ENCODE results near the gene NUP42.
"Not testable (repeated sequence)": the region's sequence is repeated elsewhere in the genome, so short reads cannot be mapped to it uniquely, and the experiment has no call there.

The NUP42 gene

GRCh38 chr7:23204241-23204640 is 22.4 kb downstream of the NUP42 start:
- no peak for DNase-seq (ENCODE audit: low spot score)

GRCh38 chr7:23205577-23205908 is 23.7 kb downstream of the NUP42 start:
- no peak for DNase-seq (ENCODE audit: low spot score)

- no peak for DNase-seq (ENCODE audit: low spot score)
These were observed 24.3 kb downstream of the NUP42 start for GRCh38 chr7:23205909-23206767.

- no peak for DNase-seq (ENCODE audit: low spot score)
These were observed 25.2 kb downstream of the NUP42 start for GRCh38 chr7:23207021-23207420.

- DNase-seq (ENCODE audit: low spot score): no peak
These were observed 26.0 kb downstream of the NUP42 start for GRCh38 chr7:23207884-23208283.

GRCh38 chr7:23208316-23208715 is 26.5 kb downstream of the NUP42 start:
- DNase-seq (ENCODE audit: low spot score): no peak

GRCh38 chr7:23210506-23210905 is 28.7 kb downstream of the NUP42 start:
- DNase-seq (ENCODE audit: low spot score): no peak

- DNase-seq (ENCODE audit: low spot score): no peak
These were observed 29.7 kb downstream of the NUP42 start for GRCh38 chr7:23211589-23211988.

- no peak for DNase-seq (ENCODE audit: low spot score)
These were observed 30.5 kb downstream of the NUP42 start for GRCh38 chr7:23212395-23212794.

GRCh38 chr7:23212841-23213240 is 31.0 kb downstream of the NUP42 start:
- DNase-seq (ENCODE audit: low spot score): no peak

- no peak for DNase-seq (ENCODE audit: low spot score)
These were observed 31.9 kb downstream of the NUP42 start for GRCh38 chr7:23213755-23214154.

GRCh38 chr7:23214423-23214822 is 32.6 kb downstream of the NUP42 start:
- no peak for DNase-seq (ENCODE audit: low spot score)

GRCh38 chr7:23214938-23215337 is 33.1 kb downstream of the NUP42 start:
- DNase-seq (ENCODE audit: low spot score): no peak

GRCh38 chr7:23216021-23216420 is 34.2 kb downstream of the NUP42 start:
- no peak for DNase-seq (ENCODE audit: low spot score)

- DNase-seq (ENCODE audit: low spot score): no peak
These were observed 36.3 kb downstream of the NUP42 start for GRCh38 chr7:23218196-23218595.

GRCh38 chr7:23220690-23221305 is 39.0 kb downstream of the NUP42 start:
- no peak for DNase-seq (ENCODE audit: low spot score)

GRCh38 chr7:23222439-23223030 is 40.7 kb downstream of the NUP42 start:
- DNase-seq (ENCODE audit: low spot score): no peak

GRCh38 chr7:23224364-23224763 is 42.5 kb downstream of the NUP42 start:
- not testable (repeated sequence) for DNase-seq (ENCODE audit: low spot score)

- DNase-seq (ENCODE audit: low spot score): no peak
These were observed 45.1 kb downstream of the NUP42 start for GRCh38 chr7:23226844-23227450.

GRCh38 chr7:23228412-23228811 is 46.6 kb downstream of the NUP42 start:
- no peak for DNase-seq (ENCODE audit: low spot score)

GRCh38 chr7:23230641-23231101 is 48.8 kb downstream of the NUP42 start:
- no peak for DNase-seq (ENCODE audit: low spot score)

- no peak for DNase-seq (ENCODE audit: low spot score)
These were observed 51.1 kb downstream of the NUP42 start for GRCh38 chr7:23232966-23233365.
